Measurements from ENCODE around the gene GTF2IRD1. TPM values are rescaled to one million over a fixed set of nuclear protein-coding genes. Genes with fewer than 3 reads are reported as not detected.

GTF2IRD1 gene
- total RNA-seq, 1 experiment from 2014 or later: 34.3 TPM

DNA sequence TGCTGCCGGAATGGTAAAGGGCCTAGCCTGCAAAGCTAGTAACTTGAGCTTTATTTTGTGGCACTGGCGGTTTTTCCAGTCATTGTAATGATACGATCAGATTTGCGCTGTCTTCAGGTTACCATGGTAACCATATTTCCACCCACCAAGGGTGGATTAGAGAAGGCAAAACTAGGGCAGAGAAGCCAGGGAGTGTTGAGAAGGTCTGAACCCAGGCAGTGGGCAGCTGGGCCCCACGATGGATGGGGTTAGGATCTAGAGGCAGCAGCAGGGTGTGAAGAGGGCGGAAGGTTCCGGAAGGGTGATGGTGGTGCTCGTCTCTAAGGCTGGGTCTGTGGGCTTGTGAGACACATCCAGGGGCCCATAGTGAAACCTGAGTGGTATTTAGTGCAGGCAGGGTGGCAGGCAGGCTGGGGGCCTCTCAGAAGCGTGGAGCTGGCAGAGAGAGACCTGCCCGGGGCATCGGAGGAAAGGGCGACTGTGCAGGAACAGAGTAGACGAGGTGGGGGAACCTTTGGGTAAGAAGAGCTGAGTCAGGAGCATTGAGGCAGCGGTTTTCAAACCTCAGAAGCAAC, 115.9 kb downstream of the GTF2IRD1 start:
- peaks cover 6 to 50% (median 37%) of the 10 kb centered on the region in 3 experiments; a peak in 6 of 7 replicates for H3K36me3 Mint-ChIP-seq (ENCODE audit: insufficient read depth in 1 of 3, low read depth in 3 of 3)
- no peak overlapping the region for H4K8ac ChIP-seq (replicated peaks; ENCODE audit: insufficient read length, low read depth, low read length)
- no CpG with 5 or more reads among the region's 14 CpGs for WGBS (ENCODE audit: extremely low coverage, insufficient read length, low lambda C conversion rate)
- H2AFZ ChIP-seq (ENCODE audit: low read length): no peak overlapping the region
- no peaks in the 10 kb centered on the region for H3K9me3 Mint-ChIP-seq
- no peaks in the 10 kb centered on the region for H3K79me2 ChIP-seq (ENCODE audit: insufficient read depth, low read length)
- H3K4me3 Mint-ChIP-seq: no peak overlapping the region; a peak in 1 of 5 replicates
- H2BK120ac ChIP-seq (ENCODE audit: low read depth, low read length, poor library complexity, severe bottlenecking): no peak overlapping the region
- H3K23me2 ChIP-seq (ENCODE audit: insufficient read length, low read depth, low read length, poor library complexity, severe bottlenecking): no peaks in the 10 kb centered on the region
- no peak overlapping the region for H2BK5ac ChIP-seq (ENCODE audit: insufficient read length, low read length)
- H2AK5ac ChIP-seq (ENCODE audit: insufficient read length, low read length): no peak overlapping the region
- peak overlapping the region; percentile 76 to 95 (median 84); a peak in 6 of 7 replicates for H3K27ac Mint-ChIP-seq
- H3K9ac ChIP-seq (ENCODE audit: extremely low read depth, insufficient read length, low read length): no peak overlapping the region
- no peak overlapping the region for H3K14ac ChIP-seq (ENCODE audit: insufficient read depth, low read length)
- H3K4me1 ChIP-seq (ENCODE audit: insufficient read depth, low read length): no peaks in the 10 kb centered on the region
- no peak overlapping the region for H2BK20ac ChIP-seq (ENCODE audit: low read depth, low read length, poor library complexity, severe bottlenecking)
- TF ChIP-seq CTCF (conservative IDR thresholded peaks at IDR 0.05): no peak
- H3K27me3 Mint-ChIP-seq (ENCODE audit: low read depth): no peaks in the 10 kb centered on the region; the same call in 1 of the 2 replicates
- no peak overlapping the region for H3K23ac ChIP-seq (ENCODE audit: insufficient read length, low read depth, low read length)
- H3K9me3 ChIP-seq (ENCODE audit: control insufficient read depth, low read depth, low read length): no peaks in the 10 kb centered on the region
- no peak overlapping the region for H3K18ac ChIP-seq (ENCODE audit: insufficient read length, low read depth, low read length)
- H3K79me1 ChIP-seq (ENCODE audit: insufficient read depth, low read depth, low read length, poor library complexity, severe bottlenecking): no peaks in the 10 kb centered on the region
- no peak overlapping the region for H3T11ph ChIP-seq (ENCODE audit: low read length)
- no peak overlapping the region for H2BK12ac ChIP-seq (ENCODE audit: insufficient read length, low read depth, low read length)
- no peak overlapping the region for H2BK15ac ChIP-seq (ENCODE audit: low read depth, low read length)
- H3K4me1 Mint-ChIP-seq: peaks cover 18 to 27% of the 10 kb centered on the region in 2 experiments
- DNase-seq: no peak
- no peak overlapping the region for H3K4me2 ChIP-seq (ENCODE audit: insufficient read depth, insufficient read length, low read length)
- no peaks in the 10 kb centered on the region for H4K20me1 ChIP-seq (ENCODE audit: control insufficient read depth, insufficient read depth, insufficient read length)
- H3K27ac ChIP-seq (ENCODE audit: insufficient read length, low read depth, low read length): no peak overlapping the region
- H4K91ac ChIP-seq (ENCODE audit: insufficient read length, low read depth, low read length): no peak overlapping the region
- no peak overlapping the region for H3K4ac ChIP-seq (ENCODE audit: low read depth, low read length)
- H3K56ac ChIP-seq (ENCODE audit: insufficient read length, low read depth, low read length): no peak overlapping the region
- no peak overlapping the region for H4K5ac ChIP-seq (ENCODE audit: insufficient read length, low read depth, low read length)
- H3K27me3 ChIP-seq (ENCODE audit: insufficient read depth, low read length): no peaks in the 10 kb centered on the region

Data from H9 (cell line).